ENCODE measurements around the gene STK24.
"Not testable (repeated sequence)": the region's sequence is repeated elsewhere in the genome, so short reads cannot be mapped to it uniquely, and the experiment has no call there.

The STK24 gene

GRCh38 chr13:98576963-98577835 lies at the start of gene STK24:
Gene STK24 (minus strand): TSS chr13:98577107. CDS start chr13:98576786, 321 bp downstream.
- peak; percentile 89 for DNase-seq

DNA sequence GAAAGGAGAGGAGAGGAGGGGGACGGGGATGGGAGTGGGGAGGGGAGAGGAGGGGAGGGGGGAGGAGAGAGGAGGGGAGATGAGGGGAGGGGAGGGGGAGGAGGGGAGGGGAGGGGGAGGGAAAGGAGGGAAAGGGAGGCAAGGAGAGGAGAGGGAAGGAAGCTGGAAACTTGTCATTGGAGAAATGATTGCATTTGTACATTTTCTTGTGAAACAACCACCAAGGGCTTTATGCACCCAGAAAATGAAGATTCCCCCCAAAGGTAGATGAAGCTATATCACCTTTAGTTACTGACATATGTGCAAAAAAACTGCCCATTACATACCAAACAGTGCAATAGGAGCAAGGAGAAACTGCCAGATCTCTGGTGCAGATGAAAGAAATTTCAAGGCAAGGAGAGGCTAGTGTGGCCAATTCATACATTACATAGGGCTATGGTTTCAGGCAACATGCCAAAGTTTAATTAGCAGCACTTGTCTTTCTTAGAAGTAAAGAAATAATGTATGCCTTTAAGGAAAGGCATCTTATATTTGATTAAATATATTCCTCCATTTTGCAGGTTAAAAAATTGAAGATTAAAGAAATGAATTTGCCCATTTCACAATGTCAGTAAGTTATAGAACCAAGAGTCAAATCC lies 49.5 kb upstream of the STK24 start:
- DNase-seq, result peak; percentile 80

DNA sequence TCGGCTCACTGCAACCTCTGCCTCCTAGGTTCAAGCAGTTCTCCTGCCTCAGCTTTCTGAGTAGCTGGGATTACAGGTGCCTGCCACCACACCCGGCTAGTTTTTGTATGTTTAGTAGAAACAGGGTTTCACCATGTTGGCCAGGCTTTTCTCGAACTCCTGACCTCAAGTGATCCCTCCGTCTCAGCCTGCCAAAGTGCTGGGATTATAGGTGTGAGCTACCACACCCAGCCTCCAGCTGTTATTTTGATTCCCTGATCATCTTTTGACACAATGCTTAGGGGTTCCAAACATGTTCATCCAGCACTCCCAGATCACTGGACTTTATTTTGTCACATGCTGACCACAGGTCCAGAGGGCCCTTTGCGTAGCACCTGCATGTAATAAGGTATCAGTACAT lies 47.7 kb upstream of the STK24 start:
- not testable (repeated sequence) for DNase-seq

DNA sequence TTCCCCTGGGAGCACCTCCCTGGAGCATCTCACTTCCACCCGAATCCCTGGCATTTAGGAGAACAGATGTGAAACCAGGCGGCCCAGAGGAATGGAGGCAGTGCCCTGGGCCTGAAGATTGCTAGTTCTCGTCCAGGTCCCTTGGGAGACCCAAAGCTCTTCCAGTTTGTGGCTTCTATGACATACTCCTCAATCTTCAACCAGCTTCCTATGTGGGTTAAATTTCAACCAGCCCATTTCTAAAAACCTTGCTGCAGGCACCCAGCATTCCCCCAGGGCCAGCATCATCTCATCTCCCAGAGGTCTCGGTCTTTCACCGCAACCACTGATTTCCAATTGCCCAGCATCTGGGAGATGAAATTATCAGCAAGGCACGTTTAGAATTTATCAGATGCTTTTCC lies 46.0 kb upstream of the STK24 start:
- DNase-seq, result peak; percentile 46

DNA sequence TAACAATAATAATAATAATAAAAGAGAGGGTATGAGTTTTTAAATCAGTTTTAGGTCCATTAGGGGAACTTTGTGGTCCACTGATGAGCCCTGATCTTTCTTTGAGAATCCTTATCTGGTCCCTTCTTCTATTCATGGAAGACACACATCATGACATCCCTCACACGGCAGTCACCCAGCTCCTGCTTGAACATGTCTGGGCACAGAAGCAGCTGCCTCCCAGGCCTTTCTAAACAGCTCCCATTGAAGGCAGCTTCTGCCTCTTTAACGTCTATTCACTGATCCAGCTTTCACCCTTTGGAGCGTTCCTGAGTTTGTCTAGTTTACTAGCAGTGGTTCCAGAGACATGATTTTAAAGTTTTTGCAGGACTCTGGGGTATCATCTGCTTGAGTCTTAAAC lies 42.6 kb upstream of the STK24 start:
- DNase-seq, result no peak

DNA sequence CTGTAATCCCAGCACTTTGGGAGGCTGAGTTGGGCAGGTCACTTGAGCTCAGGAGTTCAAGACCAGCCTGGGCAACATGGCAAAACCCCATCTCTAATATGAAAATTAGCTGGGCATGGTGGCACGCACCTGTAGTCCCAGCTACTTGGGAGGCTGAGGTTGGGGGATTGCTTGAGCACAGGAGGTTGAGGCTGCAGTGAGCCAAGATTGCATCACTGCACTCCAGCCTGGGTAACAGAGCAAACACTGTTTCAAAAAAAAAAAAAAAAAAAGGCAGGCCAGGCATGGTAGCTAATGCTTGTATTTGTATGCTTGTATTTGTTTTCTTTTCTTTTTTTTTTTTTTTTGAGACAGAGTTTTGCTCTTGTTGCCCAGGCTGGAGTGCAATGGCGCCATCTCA lies 38.7 kb upstream of the STK24 start:
- not testable (repeated sequence) for DNase-seq

DNA sequence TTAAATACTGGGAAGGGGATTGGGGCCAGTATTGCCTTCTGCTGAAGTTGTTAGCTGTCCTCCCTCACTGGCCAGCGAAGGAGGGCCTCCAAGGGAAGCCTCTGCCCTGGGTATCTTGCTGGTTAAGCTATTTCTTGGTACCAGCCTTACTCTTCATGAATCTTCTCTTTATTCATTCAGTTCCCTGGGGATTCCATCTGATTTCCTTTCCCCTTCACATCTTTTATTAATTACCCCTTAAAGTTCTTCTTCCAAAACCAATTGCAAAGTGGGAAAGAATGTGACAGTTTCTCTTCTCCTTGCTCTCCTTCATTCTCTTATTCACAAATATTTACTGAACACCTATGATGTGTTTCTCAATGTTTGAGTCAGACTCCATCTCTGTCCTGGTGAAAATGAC lies 36.7 kb upstream of the STK24 start:
- DNase-seq, result no peak

DNA sequence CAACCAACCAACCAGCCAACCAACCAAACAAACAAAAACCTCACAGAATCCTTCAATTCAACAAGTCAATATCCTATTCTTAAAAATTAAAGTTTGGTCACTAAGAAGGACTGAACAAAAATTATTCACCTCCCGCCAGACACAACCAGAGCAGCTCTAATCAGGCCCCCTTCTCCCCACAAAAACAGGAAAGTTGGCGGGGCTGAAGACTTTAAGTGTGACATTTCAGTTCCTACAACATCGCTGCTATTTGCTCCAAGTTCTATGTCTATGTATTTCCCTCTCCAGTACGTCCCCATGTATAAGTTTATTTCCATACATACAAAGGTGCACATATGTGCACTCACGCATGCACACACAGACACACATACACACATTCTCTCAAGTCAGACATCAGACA lies 32.8 kb upstream of the STK24 start:
- no peak for DNase-seq

DNA sequence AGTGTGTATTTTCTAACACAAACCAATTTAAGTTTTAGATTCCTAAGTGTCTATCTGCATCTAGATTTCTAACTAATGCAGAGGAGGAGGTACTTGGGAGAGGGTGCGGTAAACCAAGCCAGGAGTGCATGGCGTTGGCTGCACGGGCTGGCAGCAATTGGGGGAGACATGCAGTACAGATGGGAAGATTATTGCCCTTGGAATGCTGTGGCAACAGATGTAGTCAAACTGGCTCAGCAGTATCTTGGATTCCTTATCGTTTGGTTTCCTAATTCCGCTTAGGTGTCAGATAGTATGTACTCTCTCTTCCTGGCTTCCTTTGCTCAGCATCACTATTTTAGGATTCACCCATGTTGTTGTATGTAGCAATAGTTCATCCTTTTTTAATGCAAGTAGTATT lies 29.4 kb upstream of the STK24 start:
- DNase-seq, result peak; percentile 70

DNA sequence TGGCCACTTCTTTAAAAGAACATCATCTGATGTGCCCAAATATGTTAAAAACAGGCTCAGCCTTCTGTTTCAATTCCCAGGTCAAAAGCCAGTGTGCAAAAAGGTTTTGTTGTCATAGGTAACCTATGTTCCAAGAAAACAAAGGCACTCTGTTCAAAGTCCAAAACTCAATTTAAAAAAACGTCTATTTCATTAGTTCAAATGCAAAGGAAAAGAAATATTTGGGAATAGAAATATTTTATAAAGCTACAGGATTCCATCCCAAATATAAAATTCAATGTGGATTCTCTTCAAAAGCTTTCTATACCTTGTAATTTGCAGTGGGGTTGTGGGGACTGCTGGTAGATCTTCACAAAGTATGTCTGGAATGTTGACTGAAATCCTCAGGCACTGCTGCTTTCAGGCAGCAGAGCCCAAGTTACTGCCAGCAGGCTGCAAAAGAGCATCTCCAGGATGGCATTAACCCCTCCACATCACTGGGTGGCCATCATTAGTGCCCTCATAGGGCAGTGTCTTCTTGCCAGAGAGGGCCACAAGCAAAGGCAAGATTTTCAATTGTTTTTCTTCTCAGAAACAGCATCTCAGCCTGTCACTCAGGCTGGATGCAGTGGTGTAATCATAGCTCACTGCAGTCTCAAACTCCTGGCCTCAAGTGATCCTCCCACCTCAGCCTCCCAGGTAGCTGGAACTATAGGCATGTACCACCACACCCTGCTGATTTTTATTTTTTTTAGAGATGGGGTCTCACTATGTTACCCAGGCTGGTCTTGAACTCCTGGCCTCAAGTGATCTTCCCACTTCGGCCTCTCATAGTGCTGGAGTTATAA lies 22.8 kb upstream of the STK24 start:
- no peak for DNase-seq

GRCh38 chr13:98598043-98598442 lies 21.1 kb upstream of the STK24 start:
- DNase-seq, result peak; percentile 54

- no peak for DNase-seq
Observed at GRCh38 chr13:98595134-98595533, 18.2 kb upstream of the STK24 start.

DNA sequence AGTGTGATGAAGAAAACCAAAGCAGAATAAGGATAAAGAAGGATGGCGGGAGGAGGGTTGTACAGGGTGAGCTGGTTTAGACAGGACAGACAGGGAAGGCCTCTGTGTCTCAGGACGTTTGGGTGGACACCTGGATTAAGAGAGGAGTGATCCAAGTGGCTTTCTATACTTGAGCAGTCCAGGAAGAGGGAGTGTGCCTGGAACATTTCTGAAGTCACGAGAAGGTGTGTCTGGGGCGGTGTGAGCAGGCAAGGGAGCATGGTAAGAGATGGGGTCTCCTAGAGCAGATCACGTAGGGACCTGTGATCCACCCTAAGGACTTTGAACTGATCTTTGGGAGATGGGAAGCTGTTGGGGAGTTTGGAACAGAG lies 15.4 kb upstream of the STK24 start:
- peak; percentile 37 for DNase-seq

GRCh38 chr13:98591721-98592361 lies 14.9 kb upstream of the STK24 start:
- peak; percentile 64 for DNase-seq

GRCh38 chr13:98590471-98590870 lies 13.6 kb upstream of the STK24 start:
- DNase-seq, result not testable (repeated sequence)

GRCh38 chr13:98589516-98589915 lies 12.6 kb upstream of the STK24 start:
- not testable (repeated sequence) for DNase-seq

DNA sequence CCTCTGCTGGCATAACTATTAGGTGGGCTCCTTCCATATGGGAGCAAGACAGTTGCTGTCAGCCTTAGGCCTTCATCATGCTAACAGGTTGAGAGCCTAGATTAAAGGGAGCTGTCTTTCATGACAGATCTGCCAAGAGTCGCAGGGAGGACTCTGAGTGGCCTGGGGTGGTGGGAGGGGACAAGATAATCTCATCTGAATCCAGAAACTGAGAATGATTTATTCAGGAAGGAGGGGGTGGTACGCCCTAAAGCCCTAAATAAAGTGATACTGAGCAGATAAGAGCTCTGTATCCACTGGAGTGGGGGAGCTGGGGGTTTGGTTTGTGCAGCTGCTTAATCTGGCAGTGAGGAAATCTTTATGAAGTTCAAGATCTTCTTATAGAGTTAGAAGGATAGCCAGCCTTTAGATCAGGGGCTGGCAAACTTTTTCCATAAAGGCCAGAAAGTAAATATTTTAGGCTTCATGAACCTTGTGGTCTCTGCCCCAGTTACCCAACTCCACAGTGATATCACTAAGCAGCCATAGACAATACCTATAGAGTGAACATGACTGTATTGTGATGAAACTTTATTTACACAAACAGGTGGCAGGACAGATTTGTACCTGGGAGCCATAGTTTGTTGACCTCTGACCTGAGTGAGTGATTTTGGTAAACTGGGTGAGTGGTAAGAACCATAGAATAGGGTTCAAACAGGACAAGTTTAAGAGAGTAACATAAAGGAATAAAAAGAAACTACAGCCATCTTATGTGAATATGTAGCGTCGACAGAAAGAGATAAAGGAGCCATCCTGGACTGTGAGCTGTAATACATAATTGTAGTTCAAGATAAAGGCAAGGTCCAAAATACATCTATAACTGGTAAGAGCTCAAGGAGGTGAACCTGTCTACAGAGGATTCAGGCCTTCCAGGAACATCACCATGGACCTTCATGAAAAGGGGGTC lies 9.8 kb upstream of the STK24 start:
- DNase-seq, result peak; percentile 52

- DNase-seq, result peak; percentile 78
Observed at GRCh38 chr13:98585946-98586345, 9.0 kb upstream of the STK24 start.

- DNase-seq, result peak; percentile 32
Observed at GRCh38 chr13:98585398-98585754, 8.5 kb upstream of the STK24 start.

DNA sequence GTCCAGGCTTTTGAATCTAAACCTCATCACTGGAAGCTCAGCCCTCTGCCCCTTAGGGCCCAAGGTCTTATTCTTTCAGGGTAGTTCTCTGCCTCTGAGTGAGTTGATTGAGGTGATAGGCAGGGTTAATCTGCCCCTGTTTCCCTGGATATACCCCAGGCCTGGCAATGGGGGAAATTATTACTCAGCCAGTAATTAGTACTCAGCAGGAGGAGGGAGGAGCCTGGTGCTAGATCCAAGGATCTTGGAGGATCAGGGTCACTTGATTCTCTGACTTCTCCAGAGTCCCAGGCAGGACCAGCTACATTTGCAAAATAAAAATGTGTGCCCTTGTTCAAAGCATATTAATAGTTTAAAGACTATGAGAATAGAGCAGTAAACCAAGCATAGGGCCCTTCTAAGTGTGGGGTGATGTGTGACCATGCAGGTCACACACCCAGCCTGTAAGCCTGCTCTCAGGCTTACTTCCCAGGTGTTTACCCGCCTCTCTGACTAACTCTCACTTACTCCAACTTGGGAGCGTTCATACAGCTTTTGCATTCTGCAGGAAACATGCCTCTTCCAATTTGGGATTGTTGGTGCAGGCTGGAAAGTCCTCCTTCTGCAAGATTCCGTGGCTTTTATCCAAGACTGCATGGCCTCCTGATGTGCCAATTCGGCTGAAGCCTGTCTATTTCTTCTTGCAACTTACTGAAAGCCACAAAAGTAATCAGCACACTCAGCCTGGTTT lies 7.9 kb upstream of the STK24 start:
- DNase-seq, result peak; percentile 71

DNA sequence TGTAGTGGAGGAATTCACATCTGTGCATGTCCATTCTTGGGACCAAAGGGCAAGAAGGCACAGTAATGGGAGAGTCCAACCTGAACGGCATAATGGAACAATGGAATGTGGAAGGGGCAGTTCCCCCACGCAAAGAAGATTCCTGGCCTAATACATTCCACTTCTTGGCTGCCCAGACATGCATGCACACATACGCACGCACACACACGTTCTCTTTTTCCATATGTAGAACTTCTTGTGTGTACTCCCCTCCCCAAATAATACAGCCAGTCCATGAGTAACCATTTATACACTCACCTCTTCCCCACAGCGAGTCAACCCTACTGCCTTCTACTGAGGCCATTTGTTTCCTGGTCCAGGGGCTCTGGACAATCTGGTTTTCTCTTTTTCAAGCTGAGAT lies 6.0 kb upstream of the STK24 start:
- no peak for DNase-seq
